ENCODE results near the gene MTUS2.

MTUS2 gene

GRCh38 chr13:29137016-29137415 is 316.9 kb downstream of the MTUS2 start:
- H3K79me2 ChIP-seq (ENCODE audit: insufficient read depth, low read length) = no peaks in the 10 kb centered on the region
- no peak for DNase-seq
- no peak for ATAC-seq (ENCODE audit: insufficient read depth, low read depth)
- H3K4me1 ChIP-seq (ENCODE audit: insufficient read depth, low read length) = peaks cover 12% of the 10 kb centered on the region
- TF ChIP-seq CTCF (IDR thresholded peaks at IDR 0.05; ENCODE audit: borderline replicate concordance, extremely low read depth, low read length, poor library complexity, severe bottlenecking) (no peak), EZH2 (IDR thresholded peaks at IDR 0.05; ENCODE audit: borderline replicate concordance, low read depth, low read length, severe bottlenecking) (no peak)
- no peaks in the 10 kb centered on the region for H3K36me3 ChIP-seq (ENCODE audit: insufficient read depth, low read length)
- no peaks in the 10 kb centered on the region for H4K20me1 ChIP-seq (ENCODE audit: insufficient read depth, low read length)
- peaks cover 5% of the 10 kb centered on the region for H3K9me3 ChIP-seq (ENCODE audit: insufficient read depth, low read length, severe bottlenecking)
- no peaks in the 10 kb centered on the region for H3K27me3 ChIP-seq (ENCODE audit: insufficient read depth, low read length, poor library complexity)
- no peak overlapping the region for H3K4me2 ChIP-seq (ENCODE audit: insufficient read depth, low read length)
- no peak overlapping the region for H3K4me3 ChIP-seq (ENCODE audit: low read depth in 1 of 2, low read length in 2 of 2)
- no peak overlapping the region for H3K27ac ChIP-seq (ENCODE audit: low read length)
- no peak overlapping the region for H2AFZ ChIP-seq (ENCODE audit: low read depth, low read length)
- no peak overlapping the region for H3K9ac ChIP-seq (ENCODE audit: low read depth, low read length)

DNA sequence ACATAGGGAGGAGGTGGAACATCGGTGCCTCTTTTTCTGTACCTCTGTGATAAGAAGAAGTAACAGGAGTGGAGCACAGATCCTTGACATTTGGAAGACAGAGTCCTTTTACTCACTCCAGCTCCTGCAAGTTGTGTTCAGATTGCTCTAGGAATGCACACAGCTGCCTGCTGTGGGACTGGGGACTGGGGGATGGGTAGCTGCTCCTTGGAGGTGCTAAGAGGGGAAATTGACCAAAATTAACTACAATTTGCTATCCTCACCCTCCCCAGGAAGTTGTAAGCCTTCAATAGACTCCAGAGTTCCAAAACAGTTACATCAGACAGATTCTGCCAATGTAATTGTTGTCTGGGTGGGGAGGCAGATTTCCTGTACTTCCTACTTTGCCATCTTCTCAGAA is 317.9 kb downstream of the MTUS2 start:
- Histone ChIP-seq H3K4me2 (ENCODE audit: insufficient read depth, low read length) (no peak overlapping the region), H3K36me3 (ENCODE audit: insufficient read depth, low read length) (no peaks in the 10 kb centered on the region), H3K79me2 (ENCODE audit: insufficient read depth, low read length) (no peaks in the 10 kb centered on the region), H3K27ac (ENCODE audit: low read length) (peak overlapping the region; percentile 6; the same call in 1 of the 2 replicates), H2AFZ (ENCODE audit: low read depth, low read length) (peak overlapping the region; percentile 33), H3K4me3 (ENCODE audit: low read depth in 1 of 2, low read length in 2 of 2) (no peak overlapping the region), H3K4me1 (ENCODE audit: insufficient read depth, low read length) (peaks cover 12% of the 10 kb centered on the region), H3K9me3 (ENCODE audit: insufficient read depth, low read length, severe bottlenecking) (peaks cover 5% of the 10 kb centered on the region), H3K9ac (ENCODE audit: low read depth, low read length) (no peak overlapping the region), H4K20me1 (ENCODE audit: insufficient read depth, low read length) (no peaks in the 10 kb centered on the region), H3K27me3 (ENCODE audit: insufficient read depth, low read length, poor library complexity) (no peaks in the 10 kb centered on the region)
- no peak for TF ChIP-seq CTCF (IDR thresholded peaks at IDR 0.05; ENCODE audit: borderline replicate concordance, extremely low read depth, low read length, poor library complexity, severe bottlenecking)
- TF ChIP-seq EZH2 (IDR thresholded peaks at IDR 0.05; ENCODE audit: borderline replicate concordance, low read depth, low read length, severe bottlenecking) = no peak
- ATAC-seq (ENCODE audit: insufficient read depth, low read depth) (0 out of 3 replicates have a peak, but pooled peaks have one; percentile 35), DNase-seq (no peak)

DNA sequence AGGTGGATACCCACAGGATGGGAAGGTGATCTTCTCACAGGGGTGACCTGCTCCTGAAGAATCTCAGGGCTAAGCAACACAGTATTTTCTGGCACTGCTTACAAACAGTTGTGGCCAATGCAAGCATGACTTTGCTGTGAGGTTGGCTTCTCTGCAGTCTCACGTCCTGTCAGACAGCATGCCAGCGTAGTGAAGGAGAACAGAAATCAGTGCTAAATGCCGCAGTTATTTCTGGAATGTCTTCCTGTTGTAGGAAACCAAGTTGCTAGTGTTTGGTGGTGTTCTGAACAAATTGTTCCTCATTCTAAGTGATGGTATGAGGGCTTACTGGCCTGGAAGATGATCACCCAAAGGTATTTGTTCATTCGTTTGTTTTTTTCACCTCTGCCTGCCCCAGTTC is 320.1 kb downstream of the MTUS2 start:
- Histone ChIP-seq H3K4me1 (ENCODE audit: insufficient read depth, low read length) (peaks cover 12% of the 10 kb centered on the region), H3K4me2 (ENCODE audit: insufficient read depth, low read length) (no peak overlapping the region), H3K27ac (ENCODE audit: low read length) (no peak overlapping the region), H3K9ac (ENCODE audit: low read depth, low read length) (no peak overlapping the region), H2AFZ (ENCODE audit: low read depth, low read length) (no peak overlapping the region), H4K20me1 (ENCODE audit: insufficient read depth, low read length) (no peaks in the 10 kb centered on the region), H3K36me3 (ENCODE audit: insufficient read depth, low read length) (no peaks in the 10 kb centered on the region), H3K27me3 (ENCODE audit: insufficient read depth, low read length, poor library complexity) (no peaks in the 10 kb centered on the region), H3K79me2 (ENCODE audit: insufficient read depth, low read length) (no peaks in the 10 kb centered on the region), H3K4me3 (ENCODE audit: low read depth in 1 of 2, low read length in 2 of 2) (no peak overlapping the region), H3K9me3 (ENCODE audit: insufficient read depth, low read length, severe bottlenecking) (peaks cover 5% of the 10 kb centered on the region)
- ATAC-seq (ENCODE audit: insufficient read depth, low read depth) (no peak), DNase-seq (no peak)
- no peak for TF ChIP-seq EZH2 (IDR thresholded peaks at IDR 0.05; ENCODE audit: borderline replicate concordance, low read depth, low read length, severe bottlenecking)
- TF ChIP-seq CTCF (IDR thresholded peaks at IDR 0.05; ENCODE audit: borderline replicate concordance, extremely low read depth, low read length, poor library complexity, severe bottlenecking) = no peak

GRCh38 chr13:29143847-29144246 is 323.7 kb downstream of the MTUS2 start:
- no peak for ATAC-seq (ENCODE audit: insufficient read depth, low read depth)
- no peak for DNase-seq
- H3K36me3 ChIP-seq (ENCODE audit: insufficient read depth, low read length) = no peaks in the 10 kb centered on the region
- H3K9me3 ChIP-seq (ENCODE audit: insufficient read depth, low read length, severe bottlenecking) = no peaks in the 10 kb centered on the region
- H3K27ac ChIP-seq (ENCODE audit: low read length) = no peak overlapping the region
- TF ChIP-seq CTCF (IDR thresholded peaks at IDR 0.05; ENCODE audit: borderline replicate concordance, extremely low read depth, low read length, poor library complexity, severe bottlenecking) = no peak
- TF ChIP-seq EZH2 (IDR thresholded peaks at IDR 0.05; ENCODE audit: borderline replicate concordance, low read depth, low read length, severe bottlenecking) = no peak
- H4K20me1 ChIP-seq (ENCODE audit: insufficient read depth, low read length) = no peaks in the 10 kb centered on the region
- no peak overlapping the region for H3K4me2 ChIP-seq (ENCODE audit: insufficient read depth, low read length)
- no peaks in the 10 kb centered on the region for H3K79me2 ChIP-seq (ENCODE audit: insufficient read depth, low read length)
- no peak overlapping the region for H2AFZ ChIP-seq (ENCODE audit: low read depth, low read length)
- H3K4me3 ChIP-seq (ENCODE audit: low read depth in 1 of 2, low read length in 2 of 2) = no peak overlapping the region
- no peak overlapping the region for H3K9ac ChIP-seq (ENCODE audit: low read depth, low read length)
- H3K4me1 ChIP-seq (ENCODE audit: insufficient read depth, low read length) = peaks cover 7% of the 10 kb centered on the region
- no peaks in the 10 kb centered on the region for H3K27me3 ChIP-seq (ENCODE audit: insufficient read depth, low read length, poor library complexity)

All from DND-41 (cell line).